Activated CD4-positive, CD25-positive, alpha-beta regulatory T cell (primary cell): ENCODE data around the gene ZNF322.
A peak's percentile ranks its signal among the peaks of the same experiment; 100 is the strongest.

Experiments
- DNase-seq, 4 experiments: peaks; one replicate each; lab custom pipeline; 2025; lab: John Stamatoyannopoulos, UW

The ZNF322 gene

DNA sequence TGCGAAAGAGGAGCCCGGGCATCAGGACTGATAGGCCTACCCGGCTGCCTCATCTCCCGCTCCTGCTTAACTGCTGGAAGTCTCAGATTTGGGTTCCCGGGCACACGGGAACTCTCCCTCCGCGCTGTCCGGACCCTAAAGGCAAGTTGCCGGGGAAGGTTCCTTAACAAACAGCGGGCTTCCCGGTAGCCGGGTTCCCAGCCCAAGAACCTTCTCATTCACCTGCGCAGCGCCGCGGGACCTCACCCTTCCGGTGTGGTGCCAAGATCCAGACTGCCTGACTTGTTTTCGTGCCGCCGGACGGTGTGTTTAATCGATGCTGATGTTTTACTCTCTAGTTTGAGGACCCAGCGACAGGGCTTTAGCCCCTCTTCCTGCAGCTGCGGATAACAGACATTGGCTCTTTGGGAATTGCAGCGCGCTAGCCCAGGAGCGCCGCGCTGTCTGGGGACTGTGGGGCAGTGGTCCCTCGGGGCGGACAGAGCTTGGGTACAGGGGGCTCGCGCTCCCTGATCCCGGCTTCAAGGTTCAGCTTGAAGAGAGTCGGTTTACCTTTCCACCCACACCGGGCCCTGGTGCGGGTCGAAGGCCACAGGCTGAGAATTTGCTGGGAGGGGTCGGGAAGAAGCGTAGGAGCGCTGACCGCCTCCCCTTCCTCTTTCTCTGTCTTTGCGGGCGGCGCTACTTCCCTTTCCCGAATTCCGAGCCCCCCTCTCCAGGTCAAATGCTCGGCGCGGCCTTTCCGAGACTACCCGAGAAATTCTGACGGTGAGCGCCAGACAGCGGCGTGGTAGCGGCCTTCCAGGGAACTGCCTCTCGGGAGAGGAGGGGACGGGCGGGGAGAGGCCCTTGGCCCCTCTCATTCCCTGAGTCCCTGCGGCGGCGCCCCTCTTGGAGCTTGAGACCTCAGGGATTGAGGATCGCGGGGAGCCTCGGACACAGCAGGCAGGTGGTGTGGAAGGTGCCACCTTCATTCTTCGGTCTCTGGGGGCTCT is 45.6 kb downstream of the ZNF322 start:
- DNase-seq, result no peak

DNA sequence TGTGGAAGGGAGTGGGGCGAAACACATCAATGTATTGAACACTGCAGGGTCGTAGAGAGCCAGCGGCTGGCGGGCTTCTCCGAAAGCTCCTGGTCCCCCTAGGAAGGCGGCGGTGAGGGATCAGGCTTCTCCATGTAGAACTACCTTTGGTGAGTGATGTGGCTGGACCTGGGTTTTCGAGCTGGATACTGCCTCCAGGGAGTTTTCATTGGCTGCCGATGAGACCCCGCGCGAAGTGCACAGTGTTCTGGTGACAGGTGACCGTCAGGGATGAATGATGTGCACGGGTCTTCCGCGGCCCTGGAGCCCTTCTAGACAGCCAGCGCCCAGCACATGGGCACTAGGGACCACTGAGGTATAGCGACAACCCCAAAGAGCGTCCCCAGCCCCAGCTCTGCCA is 46.3 kb downstream of the ZNF322 start:
- no peak for DNase-seq

DNA sequence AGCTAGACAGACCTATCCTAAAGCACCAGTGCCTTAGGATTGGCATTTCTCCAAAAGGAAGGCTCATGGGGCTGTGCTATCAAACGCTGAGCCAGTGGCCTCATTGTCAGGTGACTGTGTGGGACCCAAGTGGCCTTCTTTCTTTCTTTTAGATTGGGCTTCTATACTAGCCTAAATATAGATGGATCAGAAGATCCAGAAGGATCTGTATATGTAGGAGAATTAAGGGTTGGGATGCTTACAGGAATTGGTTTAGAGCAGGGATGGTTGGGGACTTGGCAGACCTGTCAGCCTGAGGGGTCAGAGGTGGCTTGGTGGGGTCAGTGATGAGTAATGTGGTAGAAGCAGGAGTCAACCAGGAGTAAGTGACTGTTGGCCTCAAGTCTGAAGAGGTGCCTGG is 47.9 kb downstream of the ZNF322 start:
- no peak for DNase-seq

DNA sequence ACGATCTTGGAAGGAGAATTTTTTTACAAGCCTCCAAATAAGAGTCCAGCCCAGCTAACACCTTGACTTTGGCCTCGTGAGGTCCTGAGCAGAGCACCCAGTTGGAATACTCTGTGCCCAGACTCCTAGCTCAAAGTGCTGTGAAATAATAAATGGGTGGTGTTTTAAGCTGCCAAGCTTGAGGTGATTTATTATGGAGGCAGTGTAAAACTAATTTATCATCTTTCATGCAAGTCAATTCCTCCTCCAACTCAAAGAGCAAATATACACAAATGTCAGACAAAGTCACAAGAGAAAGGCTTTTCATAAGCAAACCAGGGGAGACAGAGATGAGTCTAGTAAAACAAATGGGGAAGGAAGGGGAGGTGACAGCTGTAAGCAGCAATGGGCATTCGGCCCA is 50.1 kb downstream of the ZNF322 start:
- no peak for DNase-seq

GRCh38 chr6:26607434-26608230 is 51.9 kb downstream of the ZNF322 start:
- peak in 2 of 4 experiments; percentile 22 for DNase-seq

- DNase-seq, result no peak
These were observed 54.7 kb downstream of the ZNF322 start for GRCh38 chr6:26604797-26605196.

DNA sequence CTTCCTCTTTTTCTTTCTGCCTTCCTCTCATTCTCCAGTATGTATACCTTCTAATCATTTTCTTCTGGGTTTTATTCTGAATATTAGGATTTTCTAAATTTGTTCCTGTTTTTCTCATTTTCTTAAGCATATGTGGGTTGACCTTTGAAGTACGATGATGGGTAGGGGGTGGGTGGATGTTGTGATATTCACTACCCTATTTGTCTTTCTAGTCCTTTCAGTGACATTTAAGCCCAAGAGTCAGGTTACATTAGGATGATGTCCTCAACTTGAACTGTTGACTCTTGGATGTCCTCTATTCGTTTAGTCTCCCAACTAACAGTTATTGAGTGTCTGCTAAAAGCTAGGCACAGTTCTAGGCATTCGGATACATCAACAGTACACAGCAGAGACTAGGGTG is 55.5 kb downstream of the ZNF322 start:
- DNase-seq, result no peak

DNA sequence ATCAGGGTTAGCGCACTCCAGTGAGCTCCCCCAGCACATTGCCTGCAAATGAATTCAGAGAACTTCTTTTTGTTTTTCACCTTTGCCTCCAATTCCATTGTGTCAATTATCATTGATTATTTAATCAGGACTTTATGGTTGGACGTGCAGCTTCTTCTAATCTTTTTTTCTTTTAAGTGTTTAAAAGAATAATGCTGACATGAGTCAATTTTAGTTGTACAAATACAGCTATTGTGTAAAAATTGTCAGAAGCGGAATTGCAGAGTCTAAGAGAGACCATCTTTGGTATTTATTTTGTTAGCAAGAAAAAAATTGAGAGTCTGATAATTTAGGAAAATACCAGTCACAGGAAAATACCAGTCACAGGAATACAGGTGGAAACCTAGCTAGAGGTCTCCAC is 57.3 kb downstream of the ZNF322 start:
- no peak for DNase-seq

DNA sequence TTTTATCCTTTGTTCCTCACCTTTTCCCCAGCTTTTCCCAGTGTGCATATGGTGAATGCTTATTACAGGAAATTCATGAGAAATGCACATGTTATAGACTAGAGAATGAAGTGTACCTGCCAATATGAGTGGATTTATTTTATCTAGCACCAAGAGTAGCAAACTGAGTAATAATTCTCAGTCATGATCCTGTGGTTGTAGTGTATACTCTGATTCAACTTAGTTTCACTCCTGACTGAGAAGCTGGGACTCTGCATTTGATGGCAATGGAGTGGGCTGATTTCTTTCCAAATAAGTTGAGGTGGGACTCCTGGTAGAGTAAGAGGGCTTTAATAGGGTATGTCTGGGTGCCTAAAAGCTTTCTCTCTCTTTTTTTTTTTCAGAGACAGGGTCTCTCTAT is 58.8 kb downstream of the ZNF322 start:
- no peak for DNase-seq

DNA sequence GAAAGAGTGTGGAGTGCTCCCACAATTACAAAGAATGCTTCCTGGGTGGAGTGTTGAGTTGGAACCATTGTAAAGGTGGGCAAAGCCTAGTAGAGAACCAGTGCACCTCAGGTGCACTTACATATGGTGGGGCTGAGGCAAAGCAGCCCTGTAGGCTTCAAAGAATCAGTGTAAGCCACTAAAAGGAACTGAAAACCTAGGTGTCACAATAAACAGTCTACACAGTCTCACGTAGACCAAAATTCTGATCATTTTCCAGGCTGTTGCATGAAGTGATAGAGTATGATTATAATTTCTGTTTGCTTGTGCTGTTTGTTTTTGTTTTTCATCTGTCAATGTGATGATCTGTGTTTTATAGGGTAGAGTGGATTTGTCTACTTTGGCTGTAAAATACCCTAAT is 60.0 kb downstream of the ZNF322 start:
- no peak for DNase-seq

- DNase-seq, result no peak
These were observed 60.4 kb downstream of the ZNF322 start for GRCh38 chr6:26599134-26599533.

GRCh38 chr6:26598267-26598666 is 61.3 kb downstream of the ZNF322 start:
- no peak for DNase-seq

GRCh38 chr6:26597821-26598220 is 61.7 kb downstream of the ZNF322 start:
- DNase-seq, result no peak

GRCh38 chr6:26597389-26597766 is 62.2 kb downstream of the ZNF322 start:
- DNase-seq, result no peak

GRCh38 chr6:26596579-26597388 is 62.8 kb downstream of the ZNF322 start, which contains the start of gene ABT1:
TSS of gene ABT1 (plus strand) at chr6:26596953. CDS start at chr6:26596983, 30 bp downstream.
- peak; percentile 89 to 96 (median 90) for DNase-seq

DNA sequence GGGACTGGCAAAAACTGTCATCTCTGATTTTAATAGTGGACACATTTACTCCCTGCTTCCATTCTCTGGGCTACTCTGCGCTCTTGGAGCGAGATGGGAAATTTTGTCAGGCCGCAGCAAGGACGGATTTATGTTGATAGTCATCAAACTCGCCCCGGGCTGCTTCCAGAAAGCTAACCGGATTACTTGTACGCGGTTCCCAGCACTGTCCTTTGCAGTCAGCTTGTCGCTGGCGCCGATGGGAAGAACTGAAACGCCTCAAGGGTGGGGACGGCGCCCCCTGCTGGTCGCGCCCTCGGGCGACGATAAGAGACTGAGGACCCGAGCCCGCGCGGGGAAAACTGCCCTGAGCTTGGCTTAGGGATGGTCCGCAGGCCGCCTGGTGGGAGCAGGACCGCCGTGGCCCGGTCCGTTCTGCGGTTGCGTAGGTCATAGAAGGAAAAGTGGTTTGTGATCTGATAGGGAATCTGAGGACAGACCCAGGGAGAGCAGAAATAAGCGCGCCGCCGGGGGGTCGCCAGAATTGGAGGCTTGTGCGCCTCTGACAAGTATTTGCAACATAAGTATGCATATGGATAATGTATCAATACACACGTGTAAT is 63.8 kb downstream of the ZNF322 start:
- peak; percentile 65 to 85 (median 75) for DNase-seq

DNA sequence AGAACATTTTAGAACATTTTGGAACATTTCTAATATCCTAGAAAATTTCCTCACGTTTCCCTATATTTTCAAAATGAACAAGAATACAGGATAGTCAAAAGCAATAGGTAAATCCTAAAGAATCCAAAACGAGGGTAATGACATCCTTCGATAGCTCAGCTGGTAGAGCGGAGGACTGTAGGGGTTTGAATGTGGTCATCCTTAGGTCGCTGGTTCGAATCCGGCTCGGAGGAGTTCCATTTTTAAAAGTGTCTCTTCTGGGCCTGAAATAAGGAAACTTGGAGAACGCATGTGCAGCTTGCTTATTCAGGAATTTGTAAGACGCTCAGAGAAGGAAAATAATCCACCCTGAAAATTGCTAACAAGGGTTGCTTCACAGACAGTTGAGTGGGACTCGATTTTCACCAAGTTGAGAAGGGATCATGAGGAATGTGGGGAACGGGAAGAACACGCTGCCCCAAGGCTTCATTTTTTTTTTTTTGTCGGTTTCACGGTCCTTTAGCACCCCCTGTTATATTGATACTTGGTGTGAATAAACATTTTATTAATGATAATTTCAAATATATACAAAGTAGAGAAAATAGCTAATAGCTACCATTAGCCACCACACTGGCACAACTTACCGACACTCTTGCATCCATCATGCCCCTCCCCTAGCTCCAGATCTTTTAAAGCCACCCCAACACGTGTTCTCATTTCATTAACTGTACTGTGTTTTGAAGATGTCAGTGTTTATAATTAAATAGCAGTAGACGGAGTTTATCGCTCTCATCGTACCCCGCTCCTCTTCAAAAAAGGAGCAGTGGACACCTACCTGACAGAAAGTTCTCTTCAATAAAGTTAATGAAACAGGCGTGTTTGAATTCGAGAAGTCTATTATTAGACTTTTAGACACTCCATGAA is 64.6 kb downstream of the ZNF322 start:
- no peak for DNase-seq

DNA sequence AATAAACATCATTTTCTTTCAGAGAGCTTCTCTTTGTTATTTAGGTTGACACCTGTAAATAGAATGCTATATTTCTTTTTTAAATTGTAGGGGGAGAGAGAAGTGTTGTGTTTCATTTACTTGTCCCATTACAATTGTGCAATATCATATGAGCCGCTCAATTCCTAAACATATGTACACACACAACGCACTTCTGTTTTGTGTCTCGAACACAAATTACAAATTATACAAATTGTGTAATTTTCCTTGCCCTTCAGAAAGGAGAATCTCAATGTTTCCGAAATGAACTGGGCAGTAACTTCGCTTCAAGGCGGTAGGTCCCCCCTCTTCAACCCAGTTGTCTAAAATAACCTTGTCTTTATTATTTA is 65.4 kb downstream of the ZNF322 start:
- DNase-seq, result no peak

DNA sequence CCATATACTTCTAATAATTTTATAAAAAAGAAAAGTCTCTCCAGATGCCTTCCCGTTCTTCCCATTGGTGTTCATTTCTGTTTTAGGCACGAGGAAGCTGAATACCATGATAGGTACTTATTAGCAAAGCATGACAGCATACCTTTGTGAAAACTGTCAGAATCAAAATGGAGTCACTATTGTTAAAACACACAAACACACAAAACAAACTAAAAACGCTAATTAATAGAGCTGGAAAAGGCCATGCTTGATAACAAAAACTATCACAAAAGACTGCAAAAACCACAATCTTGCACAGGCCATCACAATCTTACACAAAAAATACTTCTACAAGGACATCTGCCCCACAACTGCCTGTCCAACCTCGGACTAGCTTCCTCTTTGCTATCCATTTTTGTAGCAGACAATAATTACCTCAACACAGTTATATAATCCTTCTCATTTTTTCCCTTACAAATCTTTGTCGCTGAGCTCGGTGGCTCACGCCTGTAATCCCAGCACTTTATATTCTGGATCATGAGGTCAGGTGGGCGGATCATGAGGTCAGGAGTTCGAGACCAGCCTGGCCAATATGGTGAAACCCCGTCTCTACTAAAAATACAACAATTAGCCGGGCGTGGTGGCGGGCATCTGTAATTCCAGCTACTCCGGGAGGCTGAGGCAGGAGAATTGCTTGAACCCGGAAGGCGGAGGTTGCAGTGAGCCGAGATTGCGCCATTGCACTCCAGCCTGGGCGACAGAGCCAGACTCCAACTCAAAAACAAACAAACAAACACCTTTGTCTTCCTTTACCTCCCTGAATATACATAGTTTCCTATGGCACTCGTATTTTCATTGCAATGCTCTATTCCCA is 66.0 kb downstream of the ZNF322 start:
- no peak for DNase-seq

- DNase-seq, result no peak
These were observed 66.9 kb downstream of the ZNF322 start for GRCh38 chr6:26592649-26593048.
